ENCODE results near the gene CTSO. TPM values are rescaled to one million over a fixed set of nuclear protein-coding genes. Genes with fewer than 3 reads are reported as not detected.

CTSO gene
- total and polyA plus RNA-seq, 12 donors = 2.6 to 21.4 (median 8.6) TPM

- no peaks in the 10 kb centered on the region for H3K9me3 ChIP-seq
- no peak for TF ChIP-seq CTCF (IDR thresholded peaks at IDR 0.05)
- intact Hi-C loops (cut with DNase I) = loop anchor here in 8 of 10 donors (2.0 to 10.0 kb wide), 5 partner anchors 143 to 548 kb away; no protein-coding TSS in a partner anchor
- H3K4me3 ChIP-seq = no peak overlapping the region
- H3K36me3 ChIP-seq = no peaks in the 10 kb centered on the region
- DNase-seq (no peak), ATAC-seq (no peak)
- 79 to 80% methylated on average over 6 of the region's 6 CpGs for WGBS, 2 donors
- peaks cover 0 to 21% (median 8%) of the 10 kb centered on the region in 9 donors for H3K4me1 ChIP-seq
- no peak overlapping the region for H3K27ac ChIP-seq
- no peaks in the 10 kb centered on the region for H3K27me3 ChIP-seq
These were observed 3.2 kb downstream of the CTSO start for GRCh38 chr4:155950461-155950860.

- DNase-seq (no peak), ATAC-seq (no peak)
- Histone ChIP-seq H3K4me3 (no peak overlapping the region), H3K9me3 (no peaks in the 10 kb centered on the region), H3K27me3 (no peaks in the 10 kb centered on the region), H3K27ac (no peak overlapping the region), H3K36me3 (no peaks in the 10 kb centered on the region), H3K4me1 (peaks cover 0 to 16% (median 8%) of the 10 kb centered on the region in 9 donors)
- intact Hi-C loops (cut with DNase I) = loop anchor here in 1 of 10 donors (5.0 kb wide), 1 partner anchor 136 kb away; no protein-coding TSS in a partner anchor
- TF ChIP-seq CTCF (IDR thresholded peaks at IDR 0.05) = no peak
- 77 to 82% methylated on average over 1 of the region's 1 CpG for WGBS, 2 donors
These were observed 5.1 kb downstream of the CTSO start for GRCh38 chr4:155948541-155948940.

GRCh38 chr4:155946486-155946885 is 7.2 kb downstream of the CTSO start:
- Histone ChIP-seq H3K9me3 (no peaks in the 10 kb centered on the region), H3K4me3 (no peak overlapping the region), H3K27ac (no peak overlapping the region), H3K4me1 (peaks cover 0 to under 1% (median 0%) of the 10 kb centered on the region in 9 donors), H3K27me3 (no peaks in the 10 kb centered on the region), H3K36me3 (peaks cover 0 to 8% (median 0%) of the 10 kb centered on the region in 9 donors)
- ATAC-seq (peak in 4 of 8 donors; percentile 39 to 85 (median 56)), DNase-seq (no peak)
- intact Hi-C loops (cut with DNase I) = loop anchor here in 1 of 10 donors (5.0 kb wide), 1 partner anchor 134 kb away; no protein-coding TSS in a partner anchor
- WGBS, 2 donors = 47 to 48% methylated on average over 4 of the region's 4 CpGs
- no peak for TF ChIP-seq CTCF (IDR thresholded peaks at IDR 0.05)

- no peaks in the 10 kb centered on the region for H3K27me3 ChIP-seq
- intact Hi-C loops (cut with DNase I) = no loop called here
- 92 to 93% methylated on average over 1 of the region's 1 CpG for WGBS, 2 donors
- TF ChIP-seq CTCF (IDR thresholded peaks at IDR 0.05) = no peak
- no peak overlapping the region for H3K27ac ChIP-seq
- H3K9me3 ChIP-seq = no peaks in the 10 kb centered on the region
- no peak overlapping the region for H3K4me3 ChIP-seq
- no peak for ATAC-seq
- no peaks in the 10 kb centered on the region for H3K4me1 ChIP-seq
- peaks cover 0 to 27% (median 0%) of the 10 kb centered on the region in 9 donors for H3K36me3 ChIP-seq
- DNase-seq = no peak
These were observed 9.2 kb downstream of the CTSO start for GRCh38 chr4:155944516-155944915.

All from heart right ventricle (tissue), 16 donors.